ENCODE results near the gene ZC3H10. TPM values are rescaled to one million over a fixed set of nuclear protein-coding genes. Genes with fewer than 3 reads are reported as not detected.

The ZC3H10 gene
- total RNA-seq, 2 experiments from 2014 or later, result 6.9 to 7.2 TPM

DNA sequence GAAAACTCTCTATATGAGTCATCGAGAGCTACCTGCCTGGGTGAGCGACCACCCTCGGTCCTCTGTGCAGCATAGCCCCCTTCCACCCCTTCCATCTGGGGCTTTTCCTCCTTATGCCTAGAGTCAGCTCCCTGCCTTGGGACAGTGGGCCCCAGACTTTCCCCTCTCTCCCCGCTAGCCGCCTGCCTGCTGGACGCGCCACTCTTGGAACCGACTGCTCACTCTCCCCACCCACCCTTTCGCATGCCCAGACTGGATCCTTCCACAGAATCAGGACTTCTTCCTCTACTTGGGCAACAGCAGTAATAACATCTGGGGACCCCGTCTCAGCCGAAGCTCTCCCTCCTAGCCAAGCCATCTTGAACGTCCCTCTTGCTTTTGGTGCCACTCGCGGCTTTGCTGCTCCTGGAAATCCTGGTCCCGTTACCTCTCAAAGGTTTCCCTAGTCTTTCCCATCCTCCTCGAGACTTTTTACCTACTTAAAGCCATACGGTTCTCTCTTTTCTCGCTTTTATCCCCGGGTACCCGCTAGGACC is 10.7 kb downstream of the ZC3H10 start:
- peaks cover 5% of the 10 kb centered on the region for H3K9me3 Mint-ChIP-seq
- no peaks in the 10 kb centered on the region for H3K27me3 Mint-ChIP-seq
- H3K36me3 Mint-ChIP-seq, result peaks cover 43% of the 10 kb centered on the region
- DNase-seq, result no peak
- peaks cover 58% of the 10 kb centered on the region for H3K4me1 Mint-ChIP-seq
- H3K4me3 Mint-ChIP-seq, result peak overlapping the region; percentile 95
- peak overlapping the region; percentile 97 for H3K27ac Mint-ChIP-seq

DNA sequence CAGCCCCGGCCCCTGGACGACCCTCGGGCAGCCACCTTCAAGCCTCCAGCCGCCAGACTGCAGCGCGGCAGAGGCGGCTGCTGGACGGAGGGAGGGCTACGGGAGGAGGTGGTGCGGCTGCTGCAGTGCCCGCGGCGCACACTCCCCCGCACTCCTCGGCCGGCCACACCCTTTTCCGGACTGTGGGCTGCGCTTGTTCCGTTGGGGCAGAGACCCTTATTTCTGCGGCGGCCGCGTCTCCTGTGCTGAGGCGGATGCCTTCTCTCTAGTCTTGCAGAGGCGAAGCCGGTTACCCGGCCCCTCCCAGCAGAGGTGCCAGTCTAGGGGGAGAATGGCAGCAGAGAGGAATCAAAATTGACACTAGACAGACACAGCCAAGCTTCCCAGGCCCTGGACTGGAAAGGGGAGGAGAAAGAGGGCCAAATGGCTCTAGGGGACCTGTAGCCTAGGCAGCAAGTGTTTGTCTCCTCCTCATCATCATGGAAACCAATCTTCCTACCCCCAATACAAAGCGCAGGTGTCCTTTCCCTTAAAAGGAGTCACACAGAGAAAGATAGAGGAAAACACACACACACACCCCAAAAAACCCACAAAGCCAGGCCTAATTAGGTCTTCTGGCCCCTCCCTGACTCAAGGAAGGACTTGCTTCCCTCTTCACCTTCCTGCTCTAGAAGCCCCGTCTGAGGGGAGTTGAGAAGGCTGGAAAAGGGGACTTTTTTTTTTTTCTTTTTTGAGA is 11.3 kb downstream of the ZC3H10 start:
- Mint-ChIP-seq H3K4me1 (peaks cover 60% of the 10 kb centered on the region), H3K27me3 (no peaks in the 10 kb centered on the region), H3K9me3 (peaks cover 5% of the 10 kb centered on the region), H3K27ac (peak overlapping the region; percentile 97), H3K4me3 (peak overlapping the region; percentile 95), H3K36me3 (peaks cover 50% of the 10 kb centered on the region)
- peak; percentile 85 for DNase-seq

DNA sequence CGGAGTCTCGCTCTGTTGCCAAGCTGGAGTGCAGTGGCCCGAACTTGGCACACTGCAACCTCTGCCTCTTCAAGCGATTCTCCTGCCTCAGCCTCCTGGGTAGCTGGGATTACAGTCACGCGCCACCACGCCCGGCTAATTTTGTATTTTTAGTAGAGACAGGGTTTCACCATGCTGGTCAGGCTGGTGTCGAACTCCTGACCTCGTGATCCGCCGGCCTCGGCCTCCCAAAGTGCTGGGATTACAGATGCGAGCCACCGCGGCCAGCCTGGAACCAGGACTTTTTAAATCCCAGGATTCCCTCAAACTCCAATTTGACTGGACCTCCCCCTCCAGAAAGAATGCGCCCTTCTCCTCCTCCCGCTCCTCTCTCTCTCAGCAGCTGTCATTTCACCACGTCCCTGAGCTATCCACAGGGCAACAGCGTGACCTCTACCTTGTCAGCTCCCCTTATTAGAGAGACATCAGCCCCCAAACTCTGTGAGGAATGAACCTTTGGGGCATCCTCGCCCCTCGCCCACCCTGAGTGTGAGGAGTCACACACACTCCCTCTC is 12.0 kb downstream of the ZC3H10 start:
- H3K4me3 Mint-ChIP-seq, result peak overlapping the region; percentile 95
- no peaks in the 10 kb centered on the region for H3K27me3 Mint-ChIP-seq
- H3K4me1 Mint-ChIP-seq, result peaks cover 60% of the 10 kb centered on the region
- H3K9me3 Mint-ChIP-seq, result peaks cover 5% of the 10 kb centered on the region
- peak overlapping the region; percentile 97 for H3K27ac Mint-ChIP-seq
- DNase-seq, result no peak
- peaks cover 51% of the 10 kb centered on the region for H3K36me3 Mint-ChIP-seq

DNA sequence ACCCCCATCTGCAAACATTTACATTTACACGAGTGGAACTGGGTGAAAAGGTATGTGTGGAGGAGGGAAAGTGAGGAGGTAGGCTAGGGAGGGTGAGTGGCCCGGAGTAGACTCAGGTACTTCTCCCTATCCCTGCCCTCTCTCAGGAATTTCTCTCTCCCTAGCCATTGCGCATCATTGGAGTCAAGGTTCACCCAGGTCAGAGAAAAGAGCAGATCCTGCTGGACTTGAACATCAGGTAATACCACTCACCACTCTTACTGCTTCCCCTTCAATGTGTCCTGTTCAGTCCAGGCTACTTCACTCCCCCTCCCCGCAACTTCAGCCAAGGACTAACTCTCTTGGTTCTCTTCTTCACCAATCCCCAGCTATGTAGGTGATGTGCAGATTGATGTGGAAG is 12.8 kb downstream of the ZC3H10 start:
- H3K36me3 Mint-ChIP-seq, result peaks cover 59% of the 10 kb centered on the region

DNA sequence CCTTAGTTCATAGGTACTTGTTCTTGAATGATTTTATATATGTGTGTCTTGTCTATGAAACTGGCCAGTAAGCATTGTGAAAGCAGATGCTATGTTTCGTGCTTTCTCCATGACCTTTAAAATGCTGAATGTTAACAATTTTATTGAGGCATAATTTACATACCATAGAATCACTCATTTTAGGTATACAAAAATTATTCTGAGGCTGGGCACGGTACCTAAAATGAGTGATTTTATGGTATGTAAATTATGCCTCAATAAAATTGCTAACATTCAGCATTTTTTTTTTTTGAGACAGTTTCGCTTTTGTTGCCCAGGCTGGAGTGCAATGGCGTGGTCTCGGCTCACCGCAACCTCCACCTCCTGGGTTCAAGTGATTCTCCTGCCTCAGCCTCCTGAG is 16.8 kb downstream of the ZC3H10 start:
- Mint-ChIP-seq H3K27me3 (no peaks in the 10 kb centered on the region), H3K27ac (no peak overlapping the region), H3K9me3 (peaks cover 5% of the 10 kb centered on the region)

More for the DNA sequence above, 12.8 kb downstream of the ZC3H10 start:
- peaks cover 62% of the 10 kb centered on the region for H3K4me1 Mint-ChIP-seq
- peak overlapping the region; percentile 95 for H3K4me3 Mint-ChIP-seq
- no peak for DNase-seq
- H3K27ac Mint-ChIP-seq, result peak overlapping the region; percentile 97
- H3K27me3 Mint-ChIP-seq, result no peaks in the 10 kb centered on the region
- peaks cover 5% of the 10 kb centered on the region for H3K9me3 Mint-ChIP-seq

DNA sequence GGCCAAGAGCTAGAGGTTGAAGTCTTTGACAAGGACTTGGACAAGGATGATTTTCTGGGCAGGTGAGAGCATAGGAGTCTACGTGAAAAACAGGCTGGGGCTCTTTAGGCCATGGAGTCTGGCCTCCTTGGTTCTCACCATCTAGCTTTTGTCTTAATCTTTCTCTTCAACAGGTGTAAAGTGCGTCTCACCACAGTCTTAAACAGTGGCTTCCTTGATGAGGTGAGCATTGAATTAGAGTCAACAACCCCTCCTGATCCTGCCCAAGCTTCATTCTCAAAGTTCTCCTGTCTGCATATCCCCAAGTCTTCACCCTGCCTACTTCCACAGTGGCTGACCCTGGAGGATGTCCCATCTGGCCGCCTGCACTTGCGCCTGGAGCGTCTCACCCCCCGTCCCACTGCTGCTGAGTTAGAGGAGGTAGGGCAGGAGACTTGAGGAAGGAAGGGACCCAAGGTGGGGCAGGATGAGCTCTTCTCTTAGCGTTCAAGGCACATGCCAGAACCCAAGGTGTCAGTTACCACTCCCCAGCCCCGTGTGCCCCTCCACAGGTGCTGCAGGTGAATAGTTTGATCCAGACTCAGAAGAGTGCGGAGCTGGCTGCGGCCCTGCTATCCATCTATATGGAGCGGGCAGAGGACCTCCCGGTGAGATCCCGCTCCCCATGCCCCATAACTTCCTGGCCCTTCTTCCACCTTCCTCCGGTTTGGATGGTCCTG is 19.9 kb downstream of the ZC3H10 start:
- DNase-seq, result no peak
- peaks cover 78% of the 10 kb centered on the region for H3K36me3 Mint-ChIP-seq
- H3K27me3 Mint-ChIP-seq, result no peaks in the 10 kb centered on the region
- H3K9me3 Mint-ChIP-seq, result no peaks in the 10 kb centered on the region
- peaks cover 46% of the 10 kb centered on the region for H3K4me1 Mint-ChIP-seq
- H3K4me3 Mint-ChIP-seq, result no peak overlapping the region
- H3K27ac Mint-ChIP-seq, result peak overlapping the region; percentile 49

More for the DNA sequence above, 16.8 kb downstream of the ZC3H10 start:
- Mint-ChIP-seq H3K36me3 (peaks cover 92% of the 10 kb centered on the region), H3K4me3 (no peak overlapping the region), H3K4me1 (peaks cover 60% of the 10 kb centered on the region)
- no peak for DNase-seq

DNA sequence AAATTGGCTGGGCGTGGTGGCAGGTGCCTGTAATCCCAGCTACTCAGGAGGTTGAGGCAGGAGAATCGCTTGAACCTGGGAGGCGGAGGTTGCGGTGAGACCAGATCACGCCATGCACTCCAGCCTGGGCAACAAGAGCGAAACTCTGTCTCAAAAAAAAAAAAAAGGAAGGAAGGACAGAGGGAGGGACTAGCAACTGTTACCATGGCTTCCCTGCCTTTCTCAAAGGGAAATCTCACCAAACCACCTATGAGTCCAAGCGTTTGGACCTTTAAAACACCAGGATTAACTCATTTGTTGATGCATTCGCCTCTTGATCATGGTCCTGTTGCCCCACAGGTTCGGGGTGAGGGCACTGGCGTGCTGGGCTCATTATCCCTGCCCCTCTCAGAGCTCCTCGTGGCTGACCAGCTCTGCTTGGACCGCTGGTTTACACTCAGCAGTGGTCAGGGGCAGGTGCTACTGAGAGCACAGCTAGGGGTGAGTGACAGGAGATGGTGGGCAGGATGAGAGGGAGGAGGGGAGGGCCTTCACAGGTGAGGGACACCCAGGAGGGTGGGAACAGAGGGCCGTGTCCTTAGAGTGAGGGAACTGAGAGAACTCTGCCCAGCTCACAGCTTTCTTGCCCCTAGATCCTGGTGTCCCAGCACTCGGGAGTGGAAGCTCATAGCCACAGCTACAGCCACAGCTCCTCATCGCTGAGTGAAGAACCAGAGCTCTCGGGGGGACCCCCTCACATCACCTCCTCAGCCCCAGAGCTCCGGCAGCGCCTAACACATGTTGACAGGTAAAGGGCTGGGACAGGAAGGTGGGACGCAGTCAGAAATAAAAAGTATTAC is 24.1 kb downstream of the ZC3H10 start:
- Mint-ChIP-seq H3K27me3 (no peaks in the 10 kb centered on the region), H3K4me3 (no peak overlapping the region), H3K4me1 (peaks cover 38% of the 10 kb centered on the region), H3K36me3 (peaks cover 70% of the 10 kb centered on the region), H3K27ac (peak overlapping the region; percentile 78), H3K9me3 (no peaks in the 10 kb centered on the region)
- no peak for DNase-seq

DNA sequence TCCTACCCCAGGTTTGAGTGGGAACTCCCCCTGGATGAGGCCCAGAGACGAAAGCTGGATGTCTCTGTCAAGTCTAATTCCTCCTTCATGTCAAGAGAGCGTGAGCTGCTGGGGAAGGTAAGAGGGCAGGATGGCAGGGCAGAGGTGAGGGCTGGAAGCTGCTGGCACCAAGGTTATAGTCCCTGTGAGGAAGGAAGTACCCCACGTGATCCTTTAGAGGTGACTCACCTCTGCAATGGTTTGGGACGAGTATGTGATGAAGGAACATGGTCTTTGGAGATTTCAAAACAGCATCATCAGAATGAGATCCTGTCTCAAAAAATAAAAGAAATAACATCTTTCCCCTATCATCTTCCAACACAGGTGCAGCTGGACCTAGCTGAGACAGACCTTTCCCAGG is 25.2 kb downstream of the ZC3H10 start:
- Mint-ChIP-seq H3K4me3 (no peak overlapping the region), H3K27ac (peak overlapping the region; percentile 78)

DNA sequence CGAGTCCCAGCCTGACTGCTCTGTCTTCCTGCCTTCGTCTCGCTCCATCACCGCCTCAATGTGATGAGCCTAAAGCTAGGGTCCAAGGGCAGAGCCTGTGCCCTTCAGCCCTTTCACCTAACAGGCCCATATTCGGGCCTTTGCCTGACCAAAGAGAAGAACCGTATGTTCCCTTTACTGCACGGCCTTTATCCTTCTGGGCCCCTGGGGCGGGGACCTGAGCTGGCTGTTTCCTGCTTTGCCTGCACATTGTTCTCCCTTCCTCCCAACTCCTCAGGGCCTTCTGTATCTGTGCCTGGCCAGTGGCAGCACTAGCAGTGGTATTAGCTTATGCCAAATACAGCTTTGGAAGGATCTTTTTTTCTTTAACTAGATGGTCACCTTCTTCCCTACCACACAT is 25.8 kb downstream of the ZC3H10 start:
- Mint-ChIP-seq H3K27ac (peak overlapping the region; percentile 78), H3K4me3 (no peak overlapping the region), H3K36me3 (peaks cover 53% of the 10 kb centered on the region), H3K4me1 (peaks cover 25% of the 10 kb centered on the region), H3K27me3 (no peaks in the 10 kb centered on the region), H3K9me3 (no peaks in the 10 kb centered on the region)
- DNase-seq, result no peak

More for the DNA sequence above, 25.2 kb downstream of the ZC3H10 start:
- DNase-seq, result no peak
- H3K36me3 Mint-ChIP-seq, result peaks cover 60% of the 10 kb centered on the region
- peaks cover 32% of the 10 kb centered on the region for H3K4me1 Mint-ChIP-seq
- H3K27me3 Mint-ChIP-seq, result no peaks in the 10 kb centered on the region
- H3K9me3 Mint-ChIP-seq, result no peaks in the 10 kb centered on the region

DNA sequence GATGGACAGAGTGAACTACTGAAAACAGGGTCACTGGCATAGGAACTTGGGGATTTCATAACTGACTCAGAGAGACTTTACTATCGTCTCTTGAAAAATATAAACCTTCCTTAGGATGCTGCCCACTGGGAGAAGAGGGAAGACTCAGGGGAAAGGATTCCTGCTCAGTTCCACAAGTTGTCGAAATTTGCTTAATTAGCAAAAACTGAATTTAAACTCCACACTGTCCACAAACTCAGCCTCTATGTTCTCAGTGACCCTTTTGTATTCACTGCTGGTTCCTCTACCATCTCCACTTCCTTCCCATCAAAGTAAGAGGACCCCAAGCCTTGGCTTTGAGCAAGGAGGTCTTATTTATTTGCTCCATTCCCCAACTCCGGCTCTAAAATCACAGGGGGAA is 27.2 kb downstream of the ZC3H10 start:
- no peaks in the 10 kb centered on the region for H3K27me3 Mint-ChIP-seq
- H3K9me3 Mint-ChIP-seq, result no peaks in the 10 kb centered on the region
- H3K36me3 Mint-ChIP-seq, result peaks cover 41% of the 10 kb centered on the region
- peaks cover 28% of the 10 kb centered on the region for H3K4me1 Mint-ChIP-seq
- DNase-seq, result no peak
- no peak overlapping the region for H3K4me3 Mint-ChIP-seq
- H3K27ac Mint-ChIP-seq, result no peak overlapping the region

DNA sequence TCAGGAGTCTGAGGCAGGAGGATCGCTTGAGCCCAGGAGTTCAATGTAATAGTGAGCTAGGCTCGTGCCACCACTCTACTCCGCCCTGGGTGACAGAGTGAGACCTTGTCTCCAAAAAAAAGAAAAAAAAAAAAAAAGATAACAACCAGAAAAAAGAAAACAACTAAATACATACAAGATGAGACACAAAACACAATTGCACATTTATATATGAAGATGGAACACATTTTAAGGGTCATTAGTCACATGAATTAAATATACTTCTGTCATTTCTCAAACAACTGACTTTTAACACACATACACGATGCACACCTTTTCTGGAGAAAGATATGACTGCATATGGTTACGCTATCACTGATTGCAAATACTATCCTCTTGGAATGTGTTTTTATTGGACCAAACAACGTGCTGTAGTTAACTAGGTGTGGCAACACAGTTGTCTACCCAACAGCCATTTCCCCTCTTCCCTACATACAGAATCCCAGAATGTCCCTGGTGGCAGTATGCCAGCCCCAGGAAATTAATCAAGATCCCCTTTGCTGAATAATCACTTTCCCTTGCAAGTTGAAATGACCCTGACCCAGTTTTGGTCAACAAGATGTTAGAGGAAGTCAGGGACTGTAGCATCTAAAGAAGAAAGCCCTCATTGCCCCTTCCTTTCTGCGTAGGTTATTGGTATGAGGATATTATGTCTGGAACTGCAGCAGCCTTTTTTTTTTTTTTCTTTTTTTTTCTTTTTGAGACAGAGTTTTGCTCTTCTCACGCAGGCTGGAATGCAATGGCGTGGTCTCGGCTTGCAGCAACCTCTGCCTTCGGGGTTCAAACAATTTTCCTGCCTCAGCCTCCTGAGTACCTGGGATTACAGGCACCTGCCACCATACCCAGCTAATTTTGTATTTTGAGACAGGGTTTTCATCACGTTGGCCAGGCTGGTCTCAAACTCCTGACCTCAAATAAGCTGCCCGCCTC is 28.7 kb downstream of the ZC3H10 start:
- Mint-ChIP-seq H3K4me3 (no peak overlapping the region), H3K36me3 (peaks cover 30% of the 10 kb centered on the region), H3K27ac (no peak overlapping the region), H3K4me1 (peaks cover 42% of the 10 kb centered on the region), H3K9me3 (no peaks in the 10 kb centered on the region), H3K27me3 (no peaks in the 10 kb centered on the region)
- no peak for DNase-seq

DNA sequence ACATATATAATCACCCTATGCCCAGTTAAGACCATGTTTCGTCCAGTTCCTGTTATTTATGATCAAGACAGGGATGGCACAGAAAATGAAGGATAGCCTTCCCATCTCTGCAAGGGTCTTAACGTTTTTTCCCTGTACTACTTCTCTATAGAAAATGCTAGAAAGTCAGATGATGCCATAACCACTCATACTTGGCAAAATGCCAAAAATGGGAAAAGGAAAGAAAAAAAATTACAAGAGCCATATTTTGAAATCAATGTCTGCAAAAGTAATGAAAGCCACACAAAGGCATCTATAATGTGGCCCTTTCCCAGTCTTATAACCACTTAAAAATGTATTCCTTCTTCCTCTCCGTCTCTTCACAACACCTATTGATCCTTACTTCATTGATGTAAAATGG is 32.5 kb downstream of the ZC3H10 start:
- Mint-ChIP-seq H3K27ac (peak overlapping the region; percentile 76), H3K4me1 (peaks cover 31% of the 10 kb centered on the region), H3K9me3 (no peaks in the 10 kb centered on the region), H3K36me3 (peaks cover 5% of the 10 kb centered on the region), H3K4me3 (peak overlapping the region; percentile 88), H3K27me3 (no peaks in the 10 kb centered on the region)
- DNase-seq, result no peak

DNA sequence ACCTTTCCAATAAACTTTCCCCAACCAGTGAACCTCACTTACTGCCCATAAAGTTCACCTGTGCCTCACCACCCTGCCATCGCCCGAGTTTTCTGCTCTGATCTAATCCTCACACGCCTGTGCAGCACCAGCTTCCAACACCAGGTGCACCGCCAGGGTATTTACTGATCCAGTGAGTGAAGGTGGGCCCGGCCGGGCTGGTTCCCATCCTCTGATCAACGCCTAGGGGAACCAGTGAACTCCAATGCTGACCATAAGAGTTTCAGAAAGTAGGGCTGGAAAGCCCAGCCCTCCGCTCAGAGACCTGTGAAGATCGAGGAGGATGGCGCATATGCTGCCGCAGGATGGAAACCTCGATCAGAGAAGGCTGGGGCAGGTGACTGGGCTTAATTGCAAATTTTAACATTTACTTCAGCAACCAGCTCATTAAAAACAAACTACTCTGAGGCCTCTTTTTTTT is 33.6 kb downstream of the ZC3H10 start:
- peak; percentile 75 for DNase-seq
- Mint-ChIP-seq H3K9me3 (no peaks in the 10 kb centered on the region), H3K36me3 (peaks cover 11% of the 10 kb centered on the region), H3K27ac (peak overlapping the region; percentile 98), H3K4me1 (peaks cover 29% of the 10 kb centered on the region), H3K4me3 (peak overlapping the region; percentile 88), H3K27me3 (no peaks in the 10 kb centered on the region)
